ENCODE measurements around the gene LGMN. TPM values are rescaled to one million over a fixed set of nuclear protein-coding genes. Genes with fewer than 3 reads are reported as not detected.
"Not testable (repeated sequence)": the region's sequence is repeated elsewhere in the genome, so short reads cannot be mapped to it uniquely, and the experiment has no call there.

The LGMN gene
- 1 to 10 TPM; 2.1 to 3.7 TPM for total RNA-seq

- H3K4me3 Mint-ChIP-seq: peak within 1 kb of the TSS; percentile 77
- H3K27me3 Mint-ChIP-seq: peaks cover 12% of the 10 kb centered on the region
- H3K9me3 Mint-ChIP-seq: peaks cover 1% of the 10 kb centered on the region
- peak; percentile 85 for DNase-seq
- peaks cover 41% of the 10 kb centered on the region for H3K4me1 Mint-ChIP-seq
- no peak within 1 kb of the TSS for H3K27ac Mint-ChIP-seq
- peaks cover 3% of the 10 kb centered on the region for H3K36me3 Mint-ChIP-seq
Measured at GRCh38 chr14:92748259-92749016, at the start of gene LGMN. Gene LGMN, minus strand, starts transcription at chr14:92748627. Its CDS starts 15,841 bp downstream, at chr14:92732786.

- no peak for DNase-seq
- H3K36me3 Mint-ChIP-seq: peaks cover 19% of the 10 kb centered on the region
- peaks cover 17% of the 10 kb centered on the region for H3K9me3 Mint-ChIP-seq
- H3K4me3 Mint-ChIP-seq: peak overlapping the region; percentile 99
- peaks cover 38% of the 10 kb centered on the region for H3K4me1 Mint-ChIP-seq
- H3K27ac Mint-ChIP-seq: peak overlapping the region; percentile 94
- no peaks in the 10 kb centered on the region for H3K27me3 Mint-ChIP-seq
Measured at GRCh38 chr14:92794961-92795360, 46.5 kb upstream of the LGMN start.

GRCh38 chr14:92794547-92794941, 46.1 kb upstream of the LGMN start:
- H3K27me3 Mint-ChIP-seq: no peaks in the 10 kb centered on the region
- H3K27ac Mint-ChIP-seq: peak overlapping the region; percentile 94
- peaks cover 18% of the 10 kb centered on the region for H3K36me3 Mint-ChIP-seq
- peak overlapping the region; percentile 99 for H3K4me3 Mint-ChIP-seq
- H3K4me1 Mint-ChIP-seq: peaks cover 34% of the 10 kb centered on the region
- peaks cover 21% of the 10 kb centered on the region for H3K9me3 Mint-ChIP-seq
- DNase-seq: no peak

GRCh38 chr14:92793709-92794546, 45.5 kb upstream of the LGMN start, which contains the start of gene GOLGA5:
Gene GOLGA5, plus strand, starts transcription at chr14:92794305. Its CDS starts 3,133 bp downstream, at chr14:92797438.
- H3K27me3 Mint-ChIP-seq: no peaks in the 10 kb centered on the region
- H3K4me1 Mint-ChIP-seq: peaks cover 34% of the 10 kb centered on the region
- peak within 1 kb of the TSS; percentile 99 for H3K4me3 Mint-ChIP-seq
- peak within 1 kb of the TSS; percentile 95 for H3K27ac Mint-ChIP-seq
- peaks cover 26% of the 10 kb centered on the region for H3K9me3 Mint-ChIP-seq
- H3K36me3 Mint-ChIP-seq: peaks cover 20% of the 10 kb centered on the region
- peak; percentile 99 for DNase-seq

- Mint-ChIP-seq H3K4me3 (peak overlapping the region; percentile 78), H3K27ac (peak overlapping the region; percentile 38), H3K27me3 (no peaks in the 10 kb centered on the region), H3K9me3 (peaks cover 28% of the 10 kb centered on the region), H3K4me1 (peaks cover 30% of the 10 kb centered on the region), H3K36me3 (peaks cover 16% of the 10 kb centered on the region)
- no peak for DNase-seq
Measured at GRCh38 chr14:92792885-92793284, 44.5 kb upstream of the LGMN start.

- peaks cover 28% of the 10 kb centered on the region for H3K9me3 Mint-ChIP-seq
- DNase-seq: no peak
- peaks cover 16% of the 10 kb centered on the region for H3K4me1 Mint-ChIP-seq
- H3K27me3 Mint-ChIP-seq: no peaks in the 10 kb centered on the region
- no peak overlapping the region for H3K4me3 Mint-ChIP-seq
- H3K36me3 Mint-ChIP-seq: peaks cover 13% of the 10 kb centered on the region
- H3K27ac Mint-ChIP-seq: no peak overlapping the region
Measured at GRCh38 chr14:92789457-92790089, 41.1 kb upstream of the LGMN start.

- Mint-ChIP-seq H3K36me3 (peaks cover 10% of the 10 kb centered on the region), H3K9me3 (peaks cover 25% of the 10 kb centered on the region), H3K4me3 (no peak overlapping the region), H3K4me1 (peaks cover 8% of the 10 kb centered on the region), H3K27me3 (no peaks in the 10 kb centered on the region), H3K27ac (no peak overlapping the region)
- DNase-seq: no peak
Measured at GRCh38 chr14:92787554-92787953, 39.1 kb upstream of the LGMN start.

- peaks cover 8% of the 10 kb centered on the region for H3K4me1 Mint-ChIP-seq
- H3K27me3 Mint-ChIP-seq: no peaks in the 10 kb centered on the region
- H3K9me3 Mint-ChIP-seq: peaks cover 20% of the 10 kb centered on the region
- H3K36me3 Mint-ChIP-seq: peaks cover 10% of the 10 kb centered on the region
- no peak overlapping the region for H3K4me3 Mint-ChIP-seq
- DNase-seq: no peak
- no peak overlapping the region for H3K27ac Mint-ChIP-seq
Measured at GRCh38 chr14:92786427-92786756, 38.0 kb upstream of the LGMN start.

GRCh38 chr14:92785667-92786426, 37.4 kb upstream of the LGMN start:
- DNase-seq: no peak
- Mint-ChIP-seq H3K27ac (no peak overlapping the region), H3K4me3 (no peak overlapping the region), H3K9me3 (peaks cover 16% of the 10 kb centered on the region), H3K27me3 (no peaks in the 10 kb centered on the region), H3K36me3 (peaks cover 10% of the 10 kb centered on the region), H3K4me1 (peaks cover 8% of the 10 kb centered on the region)

GRCh38 chr14:92783813-92784431, 35.5 kb upstream of the LGMN start:
- Mint-ChIP-seq H3K27me3 (no peaks in the 10 kb centered on the region), H3K4me3 (no peak overlapping the region), H3K27ac (no peak overlapping the region), H3K4me1 (peaks cover 12% of the 10 kb centered on the region), H3K36me3 (no peaks in the 10 kb centered on the region), H3K9me3 (peaks cover 2% of the 10 kb centered on the region)
- DNase-seq: no peak

GRCh38 chr14:92781350-92781749, 32.9 kb upstream of the LGMN start:
- no peak for DNase-seq
- Mint-ChIP-seq H3K36me3 (no peaks in the 10 kb centered on the region), H3K27ac (no peak overlapping the region), H3K4me3 (no peak overlapping the region), H3K9me3 (no peaks in the 10 kb centered on the region), H3K4me1 (peaks cover 12% of the 10 kb centered on the region), H3K27me3 (no peaks in the 10 kb centered on the region)

GRCh38 chr14:92780444-92781232, 32.2 kb upstream of the LGMN start:
- no peak overlapping the region for H3K27ac Mint-ChIP-seq

GRCh38 chr14:92778868-92779565, 30.6 kb upstream of the LGMN start:
- not testable (repeated sequence) for H3K27ac Mint-ChIP-seq, H3K27me3 Mint-ChIP-seq, H3K9me3 Mint-ChIP-seq, DNase-seq, H3K4me3 Mint-ChIP-seq, H3K36me3 Mint-ChIP-seq
- peaks cover 22% of the 10 kb centered on the region for H3K4me1 Mint-ChIP-seq

More at GRCh38 chr14:92780444-92781232, 32.2 kb upstream of the LGMN start:
- no peak for DNase-seq
- Mint-ChIP-seq H3K36me3 (no peaks in the 10 kb centered on the region), H3K9me3 (no peaks in the 10 kb centered on the region), H3K4me3 (no peak overlapping the region), H3K27me3 (no peaks in the 10 kb centered on the region), H3K4me1 (peaks cover 15% of the 10 kb centered on the region)
